H9 (cell line): ENCODE measurements around the gene IFIH1. TPM values are rescaled to one million over a fixed set of nuclear protein-coding genes. Genes with fewer than 3 reads are reported as not detected.

Experiments used
- DNase-seq: peaks from one replicate; pipeline ENCODE4 v3.0.0-alpha.2; 2017
- H2AFZ ChIP-seq: one replicate; pipeline ENCODE4 v1.6.1; 2013; ENCODE audit warnings: mild to moderate bottlenecking, low read length, control low read depth, moderate library complexity
- H2AK5ac ChIP-seq: 2 replicates; pipeline ENCODE4 v1.6.1; 2013; ENCODE audit warnings: low read length, control low read depth, mixed read lengths; ENCODE audit not compliant: insufficient read length
- H2BK120ac ChIP-seq: one replicate; pipeline ENCODE4 v1.6.1; 2013; ENCODE audit warnings: low read depth, mild to moderate bottlenecking, low read length, control low read depth, inconsistent platforms; ENCODE audit not compliant: poor library complexity, severe bottlenecking
- H2BK12ac ChIP-seq: 2 replicates; pipeline ENCODE4 v1.6.1; 2013; ENCODE audit warnings: low read length, control low read depth, mixed read lengths, low read depth; ENCODE audit not compliant: insufficient read length
- H2BK15ac ChIP-seq: 2 replicates; pipeline ENCODE4 v1.6.1; 2013; ENCODE audit warnings: low read depth, low read length, control low read depth
- H2BK20ac ChIP-seq: one replicate; pipeline ENCODE4 v1.6.1; 2013; ENCODE audit warnings: low read depth, mild to moderate bottlenecking, low read length, control low read depth, inconsistent platforms; ENCODE audit not compliant: poor library complexity, severe bottlenecking
- H2BK5ac ChIP-seq: 2 replicates; pipeline ENCODE4 v1.6.1; 2013; ENCODE audit warnings: low read length, control low read depth, mixed read lengths; ENCODE audit not compliant: insufficient read length
- H3K14ac ChIP-seq: 2 replicates; pipeline ENCODE4 v1.6.1; 2013; ENCODE audit warnings: low read length, control low read depth; ENCODE audit not compliant: insufficient read depth
- H3K18ac ChIP-seq: 2 replicates; pipeline ENCODE4 v1.6.1; 2013; ENCODE audit warnings: low read depth, mild to moderate bottlenecking, mixed read lengths, low read length, control low read depth; ENCODE audit not compliant: insufficient read length
- H3K23ac ChIP-seq: 2 replicates; pipeline ENCODE4 v1.6.1; 2013; ENCODE audit warnings: low read length, control low read depth, mixed read lengths, low read depth; ENCODE audit not compliant: insufficient read length
- H3K23me2 ChIP-seq: 2 replicates; pipeline ENCODE4 v1.6.1; 2013; ENCODE audit warnings: low read depth, mild to moderate bottlenecking, mixed read lengths, low read length, control low read depth; ENCODE audit not compliant: insufficient read length, poor library complexity, severe bottlenecking
- H3K27ac ChIP-seq: 2 replicates; pipeline ENCODE4 v1.5.1; 2013; ENCODE audit warnings: low read length, control low read depth, mixed read lengths, low read depth; ENCODE audit not compliant: insufficient read length
- H3K27me3 ChIP-seq: 2 replicates; pipeline ENCODE4 v1.6.1; 2013; ENCODE audit warnings: low read length, control low read depth, inconsistent platforms; ENCODE audit not compliant: insufficient read depth
- H3K4ac ChIP-seq: 2 replicates; pipeline ENCODE4 v1.6.1; 2013; ENCODE audit warnings: low read depth, mild to moderate bottlenecking, control low read depth, inconsistent platforms, low read length, moderate library complexity
- H3K4me1 ChIP-seq: 2 replicates; pipeline ENCODE4 v1.6.1; 2013; ENCODE audit warnings: low read length, control low read depth, inconsistent platforms; ENCODE audit not compliant: insufficient read depth
- H3K4me2 ChIP-seq: 2 replicates; pipeline ENCODE4 v1.6.1; 2013; ENCODE audit warnings: low read length, control low read depth, mixed read lengths; ENCODE audit not compliant: insufficient read length, insufficient read depth
- H3K56ac ChIP-seq: 2 replicates; pipeline ENCODE4 v1.6.1; 2013; ENCODE audit warnings: low read depth, mild to moderate bottlenecking, mixed read lengths, low read length, control low read depth; ENCODE audit not compliant: insufficient read length
- H3K79me1 ChIP-seq: 2 replicates; pipeline ENCODE4 v1.6.1; 2013; ENCODE audit warnings: low read depth, mild to moderate bottlenecking, moderate library complexity, low read length, control low read depth, inconsistent platforms; ENCODE audit not compliant: insufficient read depth, poor library complexity, severe bottlenecking
- H3K79me2 ChIP-seq: 2 replicates; pipeline ENCODE4 v1.6.1; 2013; ENCODE audit warnings: low read length, control low read depth, inconsistent platforms; ENCODE audit not compliant: insufficient read depth
- H3K9ac ChIP-seq: 2 replicates; pipeline ENCODE4 v1.6.1; 2013; ENCODE audit warnings: low read length, control low read depth, mixed read lengths; ENCODE audit not compliant: insufficient read length; ENCODE audit errors: extremely low read depth
- H3K9me3 ChIP-seq: one replicate; pipeline ENCODE4 v1.6.1; 2013; ENCODE audit warnings: low read depth, low read length, inconsistent platforms; ENCODE audit not compliant: control insufficient read depth
- H3T11ph ChIP-seq: one replicate; pipeline ENCODE4 v1.6.1; 2013; ENCODE audit warnings: mild to moderate bottlenecking, low read length, control low read depth, inconsistent platforms
- H4K20me1 ChIP-seq: one replicate; pipeline ENCODE4 v1.6.1; 2013; ENCODE audit not compliant: control insufficient read depth, insufficient read length, insufficient read depth
- H4K5ac ChIP-seq: 2 replicates; pipeline ENCODE4 v1.6.1; 2013; ENCODE audit warnings: low read depth, mild to moderate bottlenecking, mixed read lengths, low read length, control low read depth; ENCODE audit not compliant: insufficient read length
- H4K8ac ChIP-seq: replicated peaks from 2 replicates; pipeline ENCODE4 v1.6.1; 2013; ENCODE audit warnings: low read length, control low read depth, mixed read lengths, low read depth; ENCODE audit not compliant: insufficient read length
- H4K91ac ChIP-seq: 2 replicates; pipeline ENCODE4 v1.6.1; 2013; ENCODE audit warnings: low read depth, mild to moderate bottlenecking, moderate library complexity, mixed read lengths, low read length, control low read depth; ENCODE audit not compliant: insufficient read length
- H3K27ac Mint-ChIP-seq, 3 experiments: 2 replicates in 2 of 3; 3 replicates in 1 of 3; pipeline ENCODE4 v1.8.0; 2020 to 2021; ENCODE audit warnings: mixed read lengths in 3 of 3, mild to moderate bottlenecking in 1 of 3, moderate library complexity in 1 of 3
- H3K27me3 Mint-ChIP-seq: 2 replicates; pipeline ENCODE4 v1.8.0; 2021; ENCODE audit warnings: low read depth, mild to moderate bottlenecking, moderate library complexity, mixed read lengths
- H3K36me3 Mint-ChIP-seq, 3 experiments: 2 replicates in 2 of 3; 3 replicates in 1 of 3; pipeline ENCODE4 v1.8.0; 2020 to 2021; ENCODE audit warnings: low read depth in 3 of 3, mixed read lengths in 3 of 3; ENCODE audit not compliant: insufficient read depth in 1 of 3
- H3K4me1 Mint-ChIP-seq, 2 experiments: 2 replicates each; pipeline ENCODE4 v1.8.0; 2020; ENCODE audit warnings: mixed read lengths in 2 of 2
- H3K4me3 Mint-ChIP-seq, 2 experiments: 2 replicates in 1 of 2; 3 replicates in 1 of 2; pipeline ENCODE4 v1.8.0; 2020 to 2021; ENCODE audit warnings: mild to moderate bottlenecking in 2 of 2, mixed read lengths in 2 of 2, moderate library complexity in 1 of 2
- H3K9me3 Mint-ChIP-seq, 2 experiments: 2 replicates in 1 of 2; 3 replicates in 1 of 2; pipeline ENCODE4 v1.8.0; 2020; ENCODE audit warnings: mild to moderate bottlenecking in 2 of 2, mixed read lengths in 2 of 2, moderate library complexity in 1 of 2
- whole genome bisulfite sequencing: extraction: QIAGEN DNeasy Blood & Tissue Kit; methylation state at CpG from one replicate; pipeline ENCODE4 v1.1.7; 2013; ENCODE audit warnings: missing lambda C conversion rate, low lambda C conversion rate, mixed read lengths; ENCODE audit not compliant: insufficient read length; ENCODE audit errors: extremely low coverage; 5-methylcytosine and 5-hydroxymethylcytosine counted together
- total RNA-seq: library from RNA; stranded (reverse); gene quantifications from 2 replicates; pipeline ENCODE4 v1.2.1, GENCODE V29; 2021
- TF ChIP-seq, protein P1 (sequence below): fragments of 200-600 bp; sonication (generic); conservative IDR thresholded peaks from 3 replicates; pipeline ENCODE4 v1.8.0; 2021; ENCODE audit warnings: antibody characterized with exemption, mild to moderate bottlenecking

The IFIH1 gene
- total RNA-seq, 1 experiment from 2014 or later = 0.81 TPM

DNA sequence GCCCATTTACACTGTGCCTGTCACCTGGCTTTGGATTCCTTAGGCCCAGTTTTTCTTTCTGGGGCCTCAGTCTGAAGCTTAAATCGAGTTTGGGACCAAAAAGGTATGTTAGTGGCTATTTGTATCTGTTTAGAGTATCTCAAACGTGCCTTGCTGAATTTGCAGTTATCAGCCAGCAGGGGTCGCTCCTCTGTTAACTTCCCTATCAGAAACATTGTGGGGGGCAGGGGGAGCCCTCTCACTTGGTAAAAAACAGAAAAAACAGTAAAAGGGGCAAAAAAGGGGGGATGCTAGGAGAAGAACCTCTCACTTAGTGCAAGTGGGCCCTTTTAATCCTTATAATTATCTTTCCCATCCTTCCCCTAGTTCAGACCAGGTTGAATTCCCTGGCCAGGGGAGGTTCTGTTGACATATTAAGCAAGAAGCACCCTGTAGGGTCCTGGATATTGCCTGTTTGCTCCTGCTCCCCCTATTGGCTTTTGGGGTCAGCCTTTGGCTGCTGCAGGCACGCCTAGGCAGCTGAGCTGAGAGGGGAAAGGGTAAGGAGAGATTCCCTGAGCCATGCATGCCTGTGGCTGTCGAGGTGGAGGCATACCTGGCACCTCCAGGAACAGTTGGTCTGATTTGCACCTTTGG is 8.8 kb upstream of the IFIH1 start:
- Histone ChIP-seq H3K23ac (no peak overlapping the region), H3K23me2 (no peaks in the 10 kb centered on the region), H3K79me1 (no peaks in the 10 kb centered on the region), H3K4ac (no peak overlapping the region), H3K9me3 (no peaks in the 10 kb centered on the region), H2AFZ (no peak overlapping the region), H4K8ac (no peak overlapping the region), H4K91ac (no peak overlapping the region), H2BK12ac (no peak overlapping the region), H3K18ac (no peak overlapping the region), H3K4me2 (no peak overlapping the region), H2AK5ac (no peak overlapping the region), H3K9ac (no peak overlapping the region), H2BK20ac (no peak overlapping the region), H3K4me1 (no peaks in the 10 kb centered on the region; the same call in 1 of the 2 replicates), H3T11ph (no peak overlapping the region), H4K20me1 (no peaks in the 10 kb centered on the region), H2BK120ac (no peak overlapping the region), H3K27me3 (no peaks in the 10 kb centered on the region), H2BK5ac (no peak overlapping the region), H3K79me2 (no peaks in the 10 kb centered on the region), H2BK15ac (no peak overlapping the region), H3K56ac (no peak overlapping the region), H3K27ac (no peak overlapping the region), H3K14ac (no peak overlapping the region; the same call in 1 of the 2 replicates), H4K5ac (no peak overlapping the region)
- TF ChIP-seq, protein P1, sequence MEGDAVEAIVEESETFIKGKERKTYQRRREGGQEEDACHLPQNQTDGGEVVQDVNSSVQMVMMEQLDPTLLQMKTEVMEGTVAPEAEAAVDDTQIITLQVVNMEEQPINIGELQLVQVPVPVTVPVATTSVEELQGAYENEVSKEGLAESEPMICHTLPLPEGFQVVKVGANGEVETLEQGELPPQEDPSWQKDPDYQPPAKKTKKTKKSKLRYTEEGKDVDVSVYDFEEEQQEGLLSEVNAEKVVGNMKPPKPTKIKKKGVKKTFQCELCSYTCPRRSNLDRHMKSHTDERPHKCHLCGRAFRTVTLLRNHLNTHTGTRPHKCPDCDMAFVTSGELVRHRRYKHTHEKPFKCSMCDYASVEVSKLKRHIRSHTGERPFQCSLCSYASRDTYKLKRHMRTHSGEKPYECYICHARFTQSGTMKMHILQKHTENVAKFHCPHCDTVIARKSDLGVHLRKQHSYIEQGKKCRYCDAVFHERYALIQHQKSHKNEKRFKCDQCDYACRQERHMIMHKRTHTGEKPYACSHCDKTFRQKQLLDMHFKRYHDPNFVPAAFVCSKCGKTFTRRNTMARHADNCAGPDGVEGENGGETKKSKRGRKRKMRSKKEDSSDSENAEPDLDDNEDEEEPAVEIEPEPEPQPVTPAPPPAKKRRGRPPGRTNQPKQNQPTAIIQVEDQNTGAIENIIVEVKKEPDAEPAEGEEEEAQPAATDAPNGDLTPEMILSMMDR = peak; percentile 78
- Mint-ChIP-seq H3K4me3 (no peak overlapping the region), H3K27ac (no peak overlapping the region; a peak in 1 of 7 replicates), H3K9me3 (peaks cover 2 to 7% of the 10 kb centered on the region in 2 experiments; a peak in 3 of 5 replicates), H3K4me1 (peaks cover 5% of the 10 kb centered on the region in 2 experiments), H3K36me3 (peaks cover 0 to 5% (median 0%) of the 10 kb centered on the region in 3 experiments; a peak in 2 of 7 replicates), H3K27me3 (no peaks in the 10 kb centered on the region)
- WGBS = no CpG with 5 or more reads among the region's 5 CpGs
- peak; percentile 30 for DNase-seq
